Lower leg skin (tissue), 4 donors: ENCODE results near the gene HOXA9. TPM values are rescaled to one million over a fixed set of nuclear protein-coding genes. Genes with fewer than 3 reads are reported as not detected.
A peak's percentile ranks its signal among the peaks of the same experiment; 100 is the strongest.

ENCODE experiments used
- DNase-seq, 2 donors: peaks; one replicate each; pipeline ENCODE4 v3.0.0-alpha.2; 2019; ENCODE audit warnings: low spot score in 2 of 2
- H3K4me3 ChIP-seq: fragments of 200-600 bp; sonication (generic); 2 replicates; pipeline ENCODE4 v1.5.1; 2017; ENCODE audit warnings: mild to moderate bottlenecking, low read depth; ENCODE audit not compliant: poor library complexity, severe bottlenecking
- CTCF ChIP-seq, 3 donors: fragments of 450-650 bp; IDR thresholded peaks; one replicate each; pipeline ENCODE4 v1.5.1; 2016; ENCODE audit warnings: antibody characterized with exemption in 3 of 3, mild to moderate bottlenecking in 3 of 3, moderate library complexity in 2 of 3
- POLR2A ChIP-seq, 2 donors: fragments of 450-650 bp; IDR thresholded peaks; one replicate each; pipeline ENCODE4 v1.6.1; 2016 to 2017; ENCODE audit warnings: antibody characterized with exemption in 2 of 2, mild to moderate bottlenecking in 1 of 2, moderate library complexity in 1 of 2
- WGBS, 2 donors: methylation state at CpG; one replicate each; pipeline ENCODE4 v1.1.5; 2018; 5-methylcytosine and 5-hydroxymethylcytosine counted together
- intact Hi-C: fragments of 100-400 bp; cut with DNase I; formaldehyde crosslinking; loops from one replicate; pipeline ENCODE4 v1.15.0; 2023; ENCODE audit warnings: low total_unique reads
- total RNA-seq, 4 donors: library from RNA; depleted of rRNA; stranded (reverse); fragments of >200 nt; gene quantifications; one replicate each; pipeline ENCODE4 v1.1.0, GENCODE V29; 2016

HOXA9 gene
- total RNA-seq, 4 donors from 2014 or later = 43.1 to 50.1 (median 46.9) TPM

- 81 to 82% methylated on average over 12 of the region's 12 CpGs for WGBS, 2 donors
- H3K4me3 ChIP-seq = no peak overlapping the region
- TF ChIP-seq CTCF (IDR thresholded peaks at IDR 0.05) (no peak), POLR2A (IDR thresholded peaks at IDR 0.05) (no peak)
- peak in 1 of 2 donors; percentile 86 for DNase-seq
- intact Hi-C loops = no loop called here
Measured at GRCh38 chr7:27180431-27181420, 15.4 kb upstream of the HOXA9 start.

- WGBS, 2 donors = 23 to 24% methylated on average over 56 of the region's 56 CpGs
- TF ChIP-seq CTCF (IDR thresholded peaks at IDR 0.05) = peak in 1 of 3 donors; percentile 53
- no peak for TF ChIP-seq POLR2A (IDR thresholded peaks at IDR 0.05)
- DNase-seq = peak; percentile 69 to 95
- intact Hi-C loops = no loop called here
- H3K4me3 ChIP-seq = no peak overlapping the region
Measured at GRCh38 chr7:27179503-27180430, 14.4 kb upstream of the HOXA9 start.

GRCh38 chr7:27179030-27179429 lies 13.7 kb upstream of the HOXA9 start:
- TF ChIP-seq POLR2A (IDR thresholded peaks at IDR 0.05) (no peak), CTCF (IDR thresholded peaks at IDR 0.05) (no peak)
- intact Hi-C loops = no loop called here
- 57 to 59% methylated on average over 14 of the region's 14 CpGs for WGBS, 2 donors
- no peak overlapping the region for H3K4me3 ChIP-seq
- DNase-seq = peak in 1 of 2 donors; percentile 81

GRCh38 chr7:27178366-27178765 lies 13.0 kb upstream of the HOXA9 start:
- peak; percentile 47 to 88 for DNase-seq
- 64 to 65% methylated on average over 6 of the region's 6 CpGs for WGBS, 2 donors
- no peak overlapping the region for H3K4me3 ChIP-seq
- intact Hi-C loops = no loop called here
- no peak for TF ChIP-seq POLR2A (IDR thresholded peaks at IDR 0.05)
- TF ChIP-seq CTCF (IDR thresholded peaks at IDR 0.05) = no peak

GRCh38 chr7:27177795-27178320 lies 12.5 kb upstream of the HOXA9 start:
- no peak for TF ChIP-seq POLR2A (IDR thresholded peaks at IDR 0.05)
- H3K4me3 ChIP-seq = no peak overlapping the region
- WGBS, 2 donors = 54 to 57% methylated on average over 5 of the region's 5 CpGs
- DNase-seq = peak in 1 of 2 donors; percentile 75
- intact Hi-C loops = no loop called here
